Testis (tissue), 3 donors: Measurements from ENCODE around the gene MAN2B2. TPM values are rescaled to one million over a fixed set of nuclear protein-coding genes. Genes with fewer than 3 reads are reported as not detected.

Source experiments
- DNase-seq: peaks from one replicate; pipeline ENCODE4 v3.0.0-alpha.2; 2019
- H3K27ac ChIP-seq, 2 donors: fragments of 200-600 bp; sonication (generic); one replicate each; pipeline ENCODE4 v1.5.1; 2019
- H3K27me3 ChIP-seq: fragments of 200-600 bp; sonication (generic); one replicate; pipeline ENCODE4 v1.5.1; 2019
- H3K36me3 ChIP-seq: fragments of 200-600 bp; sonication (generic); one replicate; pipeline ENCODE4 v1.5.1; 2017; ENCODE audit warnings: low read depth; ENCODE audit errors: missing control alignments
- H3K4me1 ChIP-seq: fragments of 200-600 bp; sonication (generic); one replicate; pipeline ENCODE4 v1.5.1; 2019
- H3K4me3 ChIP-seq, 2 donors: fragments of 200-600 bp; sonication (generic); one replicate each; pipeline ENCODE4 v1.5.1; 2017 to 2019
- H3K9me3 ChIP-seq: fragments of 200-600 bp; sonication (generic); one replicate; pipeline ENCODE4 v1.5.1; 2017
- POLR2A ChIP-seq: fragments of 450-650 bp; IDR thresholded peaks from one replicate; pipeline ENCODE4 v1.6.1; 2017; ENCODE audit warnings: antibody characterized with exemption, mild to moderate bottlenecking, moderate library complexity
- WGBS, 2 donors: methylation state at CpG; one replicate each; pipeline ENCODE4 v1.1.5; 2018; 5-methylcytosine and 5-hydroxymethylcytosine counted together
- intact Hi-C: fragments of 100-400 bp; cut with DNase I; formaldehyde crosslinking; loops from one replicate; pipeline ENCODE4 v1.15.1; 2023; ENCODE audit warnings: low total_unique reads
- polyA plus RNA-seq: library from polyadenylated mRNA; stranded (reverse); fragments of 350-450 nt; fragmentation: Illumina TruSeq; extraction: RNeasy Lipid Tissue Mini Kit (QIAGEN cat#74804); gene quantifications from one replicate; pipeline ENCODE4 v1.2.3, GENCODE V29; 2014; ENCODE audit warnings: low read depth, low replicate concordance; ENCODE audit not compliant: insufficient read depth
- total RNA-seq, 2 donors: library from RNA; depleted of rRNA; stranded (reverse); fragments of >200 nt; gene quantifications; one replicate each; pipeline ENCODE4 v1.2.3, GENCODE V29; 2016
- TF ChIP-seq, protein P1 (sequence below), 3 experiments: fragments of 450-650 bp in 2 of 3; fragments of 200-600 bp in 1 of 3; sonication (generic) in 1 of 3; IDR thresholded peaks; one replicate each; pipeline ENCODE4 v1.5.1; 2016 to 2019; ENCODE audit warnings: antibody characterized with exemption in 3 of 3, mild to moderate bottlenecking in 2 of 3, moderate library complexity in 1 of 3

MAN2B2 gene
- total and polyA plus RNA-seq, 3 donors from 2014 or later: 15.0 to 23.7 (median 17.0) TPM

DNA sequence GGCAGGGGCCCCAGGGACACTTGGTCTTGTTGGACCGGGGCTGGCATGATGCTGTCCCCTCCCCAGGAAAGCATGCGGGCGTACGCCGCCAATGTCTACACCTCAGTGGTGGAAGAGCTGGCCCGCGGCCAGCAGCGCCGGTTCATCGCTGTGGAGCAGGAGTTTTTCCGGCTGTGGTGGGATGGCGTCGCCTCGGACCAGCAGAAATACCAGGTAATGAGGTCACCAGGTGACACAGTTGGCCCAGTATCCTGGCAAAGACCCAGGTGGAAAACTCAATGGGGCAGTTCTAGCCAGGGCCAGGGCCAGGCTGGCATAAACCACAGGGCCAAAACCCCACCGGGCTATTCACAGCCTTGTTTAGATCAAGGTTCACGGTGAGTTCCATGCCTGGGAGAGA lies 1.5 kb downstream of the MAN2B2 start:
- no peak for DNase-seq
- TF ChIP-seq, protein P1, sequence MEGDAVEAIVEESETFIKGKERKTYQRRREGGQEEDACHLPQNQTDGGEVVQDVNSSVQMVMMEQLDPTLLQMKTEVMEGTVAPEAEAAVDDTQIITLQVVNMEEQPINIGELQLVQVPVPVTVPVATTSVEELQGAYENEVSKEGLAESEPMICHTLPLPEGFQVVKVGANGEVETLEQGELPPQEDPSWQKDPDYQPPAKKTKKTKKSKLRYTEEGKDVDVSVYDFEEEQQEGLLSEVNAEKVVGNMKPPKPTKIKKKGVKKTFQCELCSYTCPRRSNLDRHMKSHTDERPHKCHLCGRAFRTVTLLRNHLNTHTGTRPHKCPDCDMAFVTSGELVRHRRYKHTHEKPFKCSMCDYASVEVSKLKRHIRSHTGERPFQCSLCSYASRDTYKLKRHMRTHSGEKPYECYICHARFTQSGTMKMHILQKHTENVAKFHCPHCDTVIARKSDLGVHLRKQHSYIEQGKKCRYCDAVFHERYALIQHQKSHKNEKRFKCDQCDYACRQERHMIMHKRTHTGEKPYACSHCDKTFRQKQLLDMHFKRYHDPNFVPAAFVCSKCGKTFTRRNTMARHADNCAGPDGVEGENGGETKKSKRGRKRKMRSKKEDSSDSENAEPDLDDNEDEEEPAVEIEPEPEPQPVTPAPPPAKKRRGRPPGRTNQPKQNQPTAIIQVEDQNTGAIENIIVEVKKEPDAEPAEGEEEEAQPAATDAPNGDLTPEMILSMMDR (IDR thresholded peaks at IDR 0.05): no peak
- no peak for TF ChIP-seq POLR2A
- Histone ChIP-seq H3K4me1 (peaks cover 8% of the 10 kb centered on the region), H3K27me3 (no peaks in the 10 kb centered on the region), H3K36me3 (no peaks in the 10 kb centered on the region), H3K4me3 (no peak overlapping the region), H3K9me3 (no peaks in the 10 kb centered on the region), H3K27ac (no peak overlapping the region)
- intact Hi-C loops: no loop called here
- WGBS, 2 donors: 87 to 92% methylated on average over 14 to 16 of the region's 16 CpGs

DNA sequence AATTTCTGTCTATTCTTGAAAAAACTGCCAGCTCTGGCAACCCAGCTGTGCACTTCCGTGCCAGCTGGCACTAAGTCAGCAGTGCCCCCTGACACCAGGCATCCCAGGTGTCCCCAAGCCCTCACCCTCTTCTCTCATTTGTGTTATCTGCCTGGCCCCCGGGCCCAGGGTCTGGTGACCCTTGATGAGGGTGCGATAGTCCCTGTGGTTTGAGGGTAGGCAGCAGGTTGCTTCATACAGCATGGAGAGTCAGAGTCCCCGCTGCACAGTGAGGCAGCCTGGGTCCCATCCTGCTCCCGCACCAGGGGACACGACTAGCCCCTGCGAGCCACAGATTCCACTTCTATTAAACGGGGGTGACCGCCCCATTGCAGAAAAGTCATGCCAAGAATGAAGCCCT lies 1.9 kb downstream of the MAN2B2 start:
- Histone ChIP-seq H3K27me3 (no peaks in the 10 kb centered on the region), H3K27ac (no peak overlapping the region), H3K4me3 (no peak overlapping the region), H3K36me3 (no peaks in the 10 kb centered on the region), H3K4me1 (peaks cover 8% of the 10 kb centered on the region), H3K9me3 (no peaks in the 10 kb centered on the region)
- no peak for DNase-seq
- intact Hi-C loops: no loop called here
- TF ChIP-seq POLR2A: no peak
- TF ChIP-seq, protein P1 (IDR thresholded peaks at IDR 0.05): no peak
- 89 to 92% methylated on average over 3 to 9 of the region's 9 CpGs for WGBS, 2 donors

DNA sequence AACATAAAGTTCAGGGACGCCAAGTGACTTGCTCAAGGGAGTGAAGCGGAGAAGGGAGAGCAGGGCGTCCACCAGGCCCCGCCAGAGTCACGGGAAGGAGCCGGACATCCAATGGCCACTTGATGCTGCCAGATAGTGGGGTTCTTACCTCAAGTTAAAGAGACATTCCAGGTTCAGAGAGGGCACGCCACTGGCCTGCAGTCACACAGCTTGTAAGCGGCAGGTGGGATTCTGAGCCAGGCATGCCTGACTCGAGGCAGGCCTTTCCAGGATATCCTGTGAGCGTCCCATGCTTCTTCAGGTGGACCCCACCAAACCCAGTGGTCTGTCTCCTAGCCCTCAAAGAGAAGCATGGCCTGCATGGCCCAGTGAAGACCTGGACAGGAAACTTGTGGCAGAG lies 2.4 kb downstream of the MAN2B2 start:
- no peak for DNase-seq
- Histone ChIP-seq H3K4me1 (peaks cover 8% of the 10 kb centered on the region), H3K36me3 (no peaks in the 10 kb centered on the region), H3K9me3 (no peaks in the 10 kb centered on the region), H3K27ac (no peak overlapping the region), H3K4me3 (no peak overlapping the region), H3K27me3 (no peaks in the 10 kb centered on the region)
- intact Hi-C loops: no loop called here
- 88 to 92% methylated on average over 9 to 10 of the region's 10 CpGs for WGBS, 2 donors
- TF ChIP-seq, protein P1 (IDR thresholded peaks at IDR 0.05): no peak
- TF ChIP-seq POLR2A: no peak

DNA sequence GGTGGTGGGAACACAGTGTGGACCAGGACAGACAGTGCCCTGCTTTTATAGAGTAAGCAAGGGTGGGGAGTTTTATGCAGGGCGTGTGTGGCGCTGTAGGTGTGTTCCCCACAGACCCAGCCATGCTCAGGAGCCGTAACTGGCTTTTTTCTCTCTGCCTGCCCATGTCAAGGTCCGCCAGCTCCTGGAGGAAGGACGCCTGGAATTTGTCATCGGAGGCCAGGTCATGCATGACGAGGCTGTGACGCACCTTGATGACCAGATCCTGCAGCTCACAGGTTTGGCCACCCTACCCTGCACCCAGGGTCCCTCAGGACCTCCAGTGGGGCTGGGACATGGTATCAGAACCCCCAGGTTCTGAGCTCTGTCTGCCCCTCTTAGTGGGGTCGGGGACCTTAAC lies 3.2 kb downstream of the MAN2B2 start:
- WGBS, 2 donors: 95 to 98% methylated on average over 6 to 9 of the region's 9 CpGs
- TF ChIP-seq, protein P1 (IDR thresholded peaks at IDR 0.05): no peak
- TF ChIP-seq POLR2A: no peak
- Histone ChIP-seq H3K27ac (no peak overlapping the region), H3K9me3 (no peaks in the 10 kb centered on the region), H3K36me3 (no peaks in the 10 kb centered on the region), H3K27me3 (no peaks in the 10 kb centered on the region), H3K4me3 (no peak overlapping the region), H3K4me1 (peaks cover 8% of the 10 kb centered on the region)
- intact Hi-C loops: no loop called here
- DNase-seq: no peak

DNA sequence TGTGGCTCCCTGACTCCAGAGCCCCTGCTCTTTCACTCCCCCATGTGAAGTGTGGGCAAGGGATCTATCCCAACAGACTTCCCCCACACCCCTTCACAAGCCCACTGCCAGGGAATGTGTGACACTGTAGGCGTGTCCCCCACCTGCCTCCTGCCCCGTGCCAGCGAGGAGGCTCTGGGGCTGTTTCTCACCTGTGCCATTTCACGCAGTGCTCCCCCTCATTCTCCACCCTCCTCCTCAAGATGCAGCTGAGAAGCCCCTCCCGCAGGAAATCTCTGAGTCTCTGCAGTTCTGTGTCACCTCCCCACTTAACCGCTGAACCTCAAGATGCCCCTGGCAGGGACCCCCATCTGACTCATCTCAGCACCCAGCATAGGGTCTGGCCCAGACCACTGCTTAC lies 5.4 kb downstream of the MAN2B2 start:
- Histone ChIP-seq H3K9me3 (no peaks in the 10 kb centered on the region), H3K4me1 (peaks cover 3% of the 10 kb centered on the region), H3K36me3 (no peaks in the 10 kb centered on the region), H3K4me3 (no peak overlapping the region), H3K27me3 (no peaks in the 10 kb centered on the region), H3K27ac (no peak overlapping the region)
- TF ChIP-seq POLR2A: no peak
- TF ChIP-seq, protein P1 (IDR thresholded peaks at IDR 0.05): no peak
- intact Hi-C loops: no loop called here
- no peak for DNase-seq
- WGBS, 2 donors: 97 to 100% methylated on average over 6 of the region's 6 CpGs
